T follicular helper cell (primary cell): ENCODE results near the gene PRSS3.
"Not testable (repeated sequence)": the region's sequence is repeated elsewhere in the genome, so short reads cannot be mapped to it uniquely, and the experiment has no call there.

Source experiments
- DNase-seq: peaks from one replicate; pipeline ENCODE4 v3.0.0-alpha.2; 2020; ENCODE audit warnings: low read depth
- total RNA-seq, 2 experiments: gene quantifications; one replicate each; lab custom pipeline; 2026; lab: John Stamatoyannopoulos, UW

The PRSS3 gene
- total RNA-seq: 0 to 0.24 reads per million in 2 experiments

DNA sequence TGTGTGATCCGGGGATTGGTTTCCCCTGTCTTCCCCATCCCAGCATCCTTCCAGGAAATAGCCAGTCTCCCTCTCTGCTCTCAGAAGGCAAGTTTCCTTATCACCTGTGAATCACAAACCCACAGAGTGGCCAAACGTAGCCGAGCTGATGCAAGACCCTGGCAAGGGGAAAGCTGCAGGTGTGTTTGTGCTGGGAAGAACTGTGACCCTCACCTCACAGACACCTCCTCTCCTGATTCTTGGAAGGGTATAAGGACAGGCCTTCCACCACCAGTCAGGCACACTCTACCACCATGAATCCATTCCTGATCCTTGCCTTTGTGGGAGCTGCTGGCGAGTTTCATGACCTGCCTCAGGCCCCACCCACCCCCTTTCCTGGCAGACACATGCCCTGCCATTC lies at the start of gene PRSS3:
Gene PRSS3 (plus strand): TSS at position 281 of the 400 bp plus-strand sequence. CDS start 13 bp downstream, at position 294.
- no peak for DNase-seq

DNA sequence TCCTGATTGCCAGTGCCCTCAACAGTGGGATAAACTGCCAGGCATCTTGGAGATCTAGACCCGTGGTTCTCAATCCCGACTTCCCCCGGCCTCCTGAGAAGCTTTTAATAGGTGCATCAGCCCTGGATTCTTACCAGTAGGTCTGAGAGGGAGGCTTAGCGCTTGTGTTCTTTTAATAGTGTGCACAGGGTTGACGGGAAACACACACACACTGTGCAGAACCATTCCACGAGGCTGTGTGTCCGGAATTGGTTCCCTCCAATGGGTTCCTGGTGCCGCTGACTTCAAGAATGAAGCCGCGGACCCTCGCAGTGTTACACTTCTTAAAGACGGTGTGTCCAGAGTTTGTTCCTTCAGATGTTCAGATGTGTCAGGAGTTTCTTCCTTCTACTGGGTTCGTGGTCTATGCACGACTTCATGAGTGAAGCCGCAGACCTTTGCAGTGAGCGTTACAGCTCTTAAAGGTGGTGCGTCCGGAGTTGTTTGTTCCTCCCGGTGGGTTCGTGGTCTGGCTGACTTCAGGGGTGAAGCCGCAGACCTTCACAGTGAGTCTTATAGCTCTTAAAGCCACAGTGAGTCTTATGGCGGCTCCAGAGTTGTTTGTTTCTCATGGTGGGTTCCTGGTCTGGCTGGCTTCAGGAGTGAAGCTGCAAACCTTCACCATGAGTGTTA lies 46.6 kb upstream of the PRSS3 start:
- no peak for DNase-seq

DNA sequence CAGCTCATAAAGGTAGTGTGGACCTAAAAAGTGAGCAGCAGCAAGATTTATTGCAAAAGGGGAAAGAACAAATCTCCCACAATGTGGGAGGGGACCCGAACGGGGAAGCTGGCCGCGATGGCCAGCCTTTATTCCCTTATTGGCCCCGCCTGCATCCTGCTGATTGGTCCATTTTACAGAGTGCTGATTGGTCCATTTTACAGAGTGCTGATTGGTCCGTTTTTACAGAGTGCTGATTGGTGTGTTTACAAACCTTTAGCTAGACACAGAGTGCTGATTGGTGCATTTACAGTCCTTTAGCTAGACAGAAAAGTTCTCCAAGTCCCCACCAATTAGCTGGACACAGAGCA lies 46.1 kb upstream of the PRSS3 start:
- not testable (repeated sequence) for DNase-seq

DNA sequence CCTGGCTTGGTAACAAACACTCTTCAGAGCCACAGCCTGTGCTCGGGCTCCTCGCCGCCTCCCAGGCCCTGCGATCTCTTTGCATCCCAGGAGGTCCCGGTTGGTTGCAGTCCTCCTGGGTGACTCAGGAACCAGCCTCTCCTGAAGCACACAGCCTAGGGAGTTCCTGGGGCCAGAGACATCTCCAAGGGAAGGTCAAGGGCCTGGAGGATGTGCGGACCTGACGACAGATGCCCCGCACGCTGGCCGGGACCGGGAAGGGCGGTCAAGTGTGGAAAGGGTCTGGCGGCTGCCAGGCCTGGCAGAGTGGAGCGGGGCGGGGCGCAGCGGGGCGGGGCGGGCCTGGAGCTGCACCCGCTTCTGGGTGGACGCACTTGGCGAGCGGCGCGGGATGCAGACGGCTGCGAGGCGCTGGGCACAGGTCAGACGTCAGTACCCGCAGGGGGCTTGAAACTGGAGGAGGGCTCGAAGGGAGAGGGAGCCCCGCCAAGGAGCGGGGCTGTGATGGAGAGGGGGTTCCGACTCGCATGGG lies 45.0 kb upstream of the PRSS3 start:
- DNase-seq: no peak

DNA sequence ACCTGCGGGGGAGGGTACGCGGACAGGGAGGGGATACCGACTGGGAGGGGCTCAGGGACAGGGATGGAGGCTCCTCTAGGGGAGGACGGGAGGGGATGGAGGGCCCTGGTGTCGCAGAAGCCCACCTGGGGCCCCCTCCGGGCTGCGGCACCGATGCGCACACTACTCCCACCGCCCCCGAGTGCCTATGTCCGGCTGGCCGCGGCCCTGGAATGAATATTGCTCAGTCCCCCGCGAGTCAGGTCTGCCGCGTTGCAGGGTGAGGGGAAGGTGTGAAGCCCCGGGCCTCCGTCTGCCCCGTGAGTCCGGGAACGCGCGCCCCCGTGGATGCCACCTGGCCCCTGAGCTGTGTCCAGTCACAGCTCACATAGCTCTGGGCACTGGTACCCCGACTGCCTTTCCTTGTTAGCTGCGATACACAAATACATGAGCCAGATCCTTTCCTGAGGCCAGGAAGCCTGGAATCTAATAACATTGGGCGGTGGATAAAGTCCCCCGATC lies 44.5 kb upstream of the PRSS3 start:
- no peak for DNase-seq

DNA sequence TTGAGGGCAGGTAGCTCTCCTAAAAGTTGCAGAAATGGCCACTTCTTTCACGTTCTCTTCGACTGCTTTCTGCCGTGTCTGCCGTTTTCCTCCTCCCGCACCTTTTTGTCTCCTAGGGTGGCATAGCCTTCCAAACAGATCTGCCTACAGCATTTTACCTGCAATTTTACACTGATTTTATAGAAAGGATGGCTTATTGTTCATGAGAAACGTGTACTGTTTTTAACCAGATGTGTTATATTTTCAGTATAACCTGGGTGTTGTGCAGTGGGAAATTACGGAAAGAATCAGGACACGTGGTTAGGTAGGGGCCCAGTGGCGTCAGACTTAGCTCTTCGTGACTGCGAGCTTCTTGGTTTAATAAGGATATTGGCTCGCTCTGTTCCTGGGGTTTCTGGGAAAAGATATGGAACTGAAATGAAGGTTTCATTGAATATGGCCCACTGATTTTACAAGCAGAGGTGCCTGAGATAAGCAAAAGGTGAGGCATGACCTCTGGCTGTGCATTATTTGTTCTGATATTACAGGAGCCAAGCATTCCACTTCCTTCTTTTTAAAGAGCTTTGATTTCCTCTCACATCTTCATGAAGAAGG lies 43.7 kb upstream of the PRSS3 start:
- no peak for DNase-seq

DNA sequence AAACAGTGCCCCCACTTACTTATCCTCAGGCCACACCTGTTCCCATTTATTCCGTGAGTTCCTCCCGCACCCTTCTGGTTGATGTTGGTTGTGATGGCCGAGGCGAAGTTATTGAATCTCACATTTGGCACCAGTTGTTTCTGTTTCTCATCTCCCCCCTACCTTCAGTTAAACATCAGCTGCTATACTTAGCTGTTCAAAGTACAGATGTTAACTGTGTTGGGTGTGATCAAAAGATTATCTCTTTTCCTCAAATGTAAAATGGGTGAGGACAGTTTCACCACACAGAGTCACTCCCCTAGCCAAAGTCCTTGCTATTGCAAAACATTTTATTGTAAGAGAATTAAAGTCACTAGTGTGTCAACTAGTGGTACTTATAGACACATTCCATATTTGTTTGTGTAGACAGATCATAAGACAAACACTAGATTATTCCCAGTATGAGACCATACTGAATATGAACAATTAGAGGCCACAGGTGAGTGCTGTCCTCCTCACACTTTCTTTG lies 43.2 kb upstream of the PRSS3 start:
- no peak for DNase-seq

DNA sequence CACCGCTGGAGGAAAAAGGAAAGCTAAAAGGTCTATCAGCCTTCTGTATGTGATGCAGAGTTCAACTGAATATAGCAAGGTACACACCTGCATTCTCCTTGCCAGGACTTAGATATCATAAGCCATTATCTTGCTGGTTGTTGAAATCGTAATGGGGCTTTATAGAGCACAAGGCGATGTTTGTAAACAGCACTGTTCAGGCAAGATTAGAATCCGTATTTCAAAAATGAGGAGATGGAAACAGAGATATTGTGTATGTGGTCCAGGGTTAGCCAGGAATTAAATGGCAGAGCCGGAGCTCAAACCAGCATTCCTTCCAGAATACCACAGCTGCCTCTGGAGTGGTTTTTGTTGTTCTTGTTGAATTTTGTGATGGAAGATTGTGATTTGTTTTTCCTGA lies 42.6 kb upstream of the PRSS3 start:
- not testable (repeated sequence) for DNase-seq

DNA sequence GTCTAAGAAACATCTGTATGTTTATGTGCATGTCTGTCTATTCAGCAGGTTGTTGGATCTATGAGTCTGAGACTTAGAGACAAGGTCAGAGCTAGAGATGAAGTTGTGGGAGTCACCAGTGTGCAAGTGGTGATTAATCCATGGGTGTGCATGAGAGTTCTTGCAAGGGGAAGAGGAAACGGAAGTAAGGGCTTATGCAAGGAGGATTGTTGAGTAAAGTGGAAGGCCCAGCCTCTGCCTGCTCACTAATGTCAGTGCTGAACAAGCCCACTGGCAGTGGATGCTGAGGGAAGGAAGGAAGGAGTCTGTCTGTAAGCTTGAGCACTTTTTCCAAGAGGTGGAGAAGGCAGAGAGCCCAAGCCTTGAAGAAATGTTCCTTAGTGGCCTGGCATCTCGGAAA lies 35.7 kb upstream of the PRSS3 start:
- not testable (repeated sequence) for DNase-seq

DNA sequence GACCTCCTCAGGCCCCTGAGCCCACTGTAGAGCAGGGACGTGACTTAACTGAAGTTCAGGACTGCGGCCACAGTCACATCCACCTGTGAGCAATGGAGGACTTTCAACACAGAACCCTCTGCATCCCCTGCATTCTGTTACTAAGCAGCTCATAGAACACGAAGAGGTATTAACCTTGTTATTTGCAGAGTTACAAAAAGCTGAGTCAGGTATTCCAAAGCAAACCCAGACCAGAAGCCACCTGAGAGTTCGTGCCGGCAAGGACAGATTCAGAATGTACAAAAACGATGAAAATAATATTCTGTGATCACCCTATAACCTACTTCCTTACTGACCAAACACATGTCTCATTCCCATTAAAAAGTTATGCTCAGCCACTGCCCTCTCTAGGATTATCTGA lies 33.0 kb upstream of the PRSS3 start:
- DNase-seq: no peak

DNA sequence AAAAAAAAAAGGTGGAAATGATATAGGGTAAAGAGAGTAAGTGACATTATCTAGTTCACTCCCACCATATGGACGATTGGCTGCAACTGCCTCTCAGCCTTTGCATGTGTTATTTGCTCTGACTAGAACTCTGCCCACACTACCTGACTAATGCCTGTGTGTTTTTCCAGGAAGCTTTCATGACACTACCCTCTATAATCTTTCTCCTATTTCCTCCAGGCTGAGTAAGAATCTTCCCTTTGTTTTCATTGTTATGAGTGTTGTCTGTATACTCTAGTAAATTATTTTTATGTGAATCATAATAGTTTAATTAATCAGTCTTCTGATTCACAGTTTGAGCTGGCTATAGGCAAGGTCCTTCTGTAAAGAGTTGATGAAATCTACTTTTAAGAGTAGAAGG lies 31.7 kb upstream of the PRSS3 start:
- DNase-seq: not testable (repeated sequence)

DNA sequence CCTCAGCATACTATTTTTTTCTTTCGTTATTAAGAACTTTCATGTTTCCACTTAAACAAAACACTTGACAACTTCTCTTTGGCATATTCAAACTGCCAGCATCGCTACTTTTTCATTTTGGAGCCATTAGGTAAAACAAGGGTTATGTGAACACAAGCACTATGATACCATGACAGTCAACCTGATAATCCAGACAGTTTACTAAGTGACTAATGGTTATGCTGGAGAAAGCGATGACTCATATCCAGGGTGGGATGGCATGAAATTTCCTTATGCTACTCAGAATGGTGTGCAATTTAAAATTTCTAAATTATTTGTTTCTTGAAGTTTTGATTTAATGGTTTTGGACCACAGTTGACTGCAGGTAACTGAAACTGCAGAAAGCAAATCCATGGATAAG lies 29.9 kb upstream of the PRSS3 start:
- no peak for DNase-seq

DNA sequence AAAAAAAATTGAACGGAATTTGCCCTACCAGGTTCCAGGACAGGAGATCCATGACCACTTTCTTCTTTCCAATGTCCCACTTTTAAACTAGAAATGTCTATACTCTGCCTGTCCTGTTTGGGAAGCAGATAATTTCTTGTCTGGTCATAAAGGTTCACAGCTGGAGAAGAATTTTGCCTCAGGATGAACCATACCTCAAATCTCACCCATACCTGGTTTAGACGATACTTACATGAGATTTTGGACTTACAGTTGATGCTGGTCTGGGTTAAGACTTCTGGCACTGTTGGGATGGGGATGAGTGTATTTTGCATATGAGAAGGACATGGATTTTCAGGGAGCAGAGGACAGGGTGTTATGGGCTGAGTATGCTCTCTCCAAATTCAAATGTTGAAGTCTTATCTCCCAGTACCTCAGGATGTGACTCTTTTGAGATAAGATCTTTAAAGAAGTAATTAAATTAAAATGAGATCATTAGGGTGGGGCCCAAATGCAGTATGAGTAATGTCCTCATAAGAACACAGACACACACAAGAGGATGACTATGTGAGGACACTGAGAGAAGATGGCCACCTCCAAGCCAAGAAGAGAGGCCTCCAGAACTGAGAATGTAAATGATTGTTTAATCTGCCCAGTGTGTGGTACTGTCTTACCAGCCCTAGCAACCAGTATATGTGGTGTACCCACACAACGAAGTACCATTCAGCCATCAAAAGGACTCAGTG lies 25.0 kb upstream of the PRSS3 start:
- not testable (repeated sequence) for DNase-seq

DNA sequence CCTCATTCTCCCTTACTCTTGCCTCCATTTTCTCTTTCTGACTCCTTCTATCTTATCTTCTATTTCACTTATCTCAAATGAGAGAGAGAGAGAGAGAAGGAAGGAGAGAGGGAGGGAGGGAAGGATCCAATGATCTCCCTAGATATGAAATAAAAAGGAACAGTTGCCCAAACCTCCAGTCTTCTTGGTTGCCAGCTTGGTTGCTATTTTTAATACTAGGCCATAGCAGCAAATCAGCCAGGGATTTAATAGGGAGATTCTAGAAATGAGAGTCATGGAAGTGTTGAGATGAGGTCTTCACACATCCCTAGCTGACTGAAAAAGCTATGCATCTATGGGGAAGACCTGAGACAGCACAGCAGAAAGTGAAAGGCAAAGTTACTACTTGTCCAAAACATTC lies 22.2 kb upstream of the PRSS3 start:
- not testable (repeated sequence) for DNase-seq

DNA sequence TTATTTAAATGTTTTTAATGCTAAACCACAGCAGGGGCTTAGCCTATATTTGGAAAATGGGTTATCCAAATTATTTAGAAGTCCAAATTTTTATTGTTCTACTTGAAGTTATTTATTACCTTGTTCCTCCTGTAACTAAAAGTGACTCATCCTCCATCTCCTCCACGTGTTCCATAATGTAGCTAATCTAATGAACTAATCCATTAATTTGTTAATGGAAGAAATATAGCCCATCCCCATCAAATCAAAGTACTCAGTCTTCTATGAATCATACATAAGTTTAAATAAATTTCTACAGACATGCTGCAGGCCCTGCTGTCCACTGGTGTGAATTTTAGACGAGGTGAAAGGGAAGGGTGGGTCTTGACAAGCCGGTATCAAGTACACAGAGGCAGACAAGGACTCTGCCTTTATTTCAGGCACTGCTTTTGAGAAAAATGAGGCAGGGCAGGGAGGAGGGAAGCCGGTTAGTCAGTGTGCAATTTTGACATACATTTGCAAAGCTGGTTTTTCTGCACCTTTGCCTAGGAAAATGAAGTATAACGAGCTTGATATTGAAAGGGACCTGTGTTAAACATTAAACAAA lies 21.2 kb upstream of the PRSS3 start:
- not testable (repeated sequence) for DNase-seq

DNA sequence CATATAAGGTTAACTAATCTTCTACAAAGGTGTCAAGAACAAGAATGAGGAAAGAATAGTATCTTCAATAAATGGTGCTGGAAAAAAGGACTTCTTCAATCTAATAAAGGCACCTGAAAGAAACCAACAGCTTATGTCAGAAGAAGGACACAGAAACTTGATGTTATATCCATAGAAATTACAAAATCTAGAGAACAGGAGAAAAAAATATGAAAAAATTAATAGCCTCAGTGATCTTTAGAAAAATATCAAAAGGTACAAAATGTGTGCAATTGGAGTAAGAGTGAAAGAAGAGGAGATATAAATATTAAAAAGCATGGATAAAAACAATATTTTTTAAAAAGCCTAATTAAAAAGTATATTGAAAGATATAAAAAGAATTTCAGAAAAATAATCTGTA lies 18.8 kb upstream of the PRSS3 start:
- DNase-seq: no peak

DNA sequence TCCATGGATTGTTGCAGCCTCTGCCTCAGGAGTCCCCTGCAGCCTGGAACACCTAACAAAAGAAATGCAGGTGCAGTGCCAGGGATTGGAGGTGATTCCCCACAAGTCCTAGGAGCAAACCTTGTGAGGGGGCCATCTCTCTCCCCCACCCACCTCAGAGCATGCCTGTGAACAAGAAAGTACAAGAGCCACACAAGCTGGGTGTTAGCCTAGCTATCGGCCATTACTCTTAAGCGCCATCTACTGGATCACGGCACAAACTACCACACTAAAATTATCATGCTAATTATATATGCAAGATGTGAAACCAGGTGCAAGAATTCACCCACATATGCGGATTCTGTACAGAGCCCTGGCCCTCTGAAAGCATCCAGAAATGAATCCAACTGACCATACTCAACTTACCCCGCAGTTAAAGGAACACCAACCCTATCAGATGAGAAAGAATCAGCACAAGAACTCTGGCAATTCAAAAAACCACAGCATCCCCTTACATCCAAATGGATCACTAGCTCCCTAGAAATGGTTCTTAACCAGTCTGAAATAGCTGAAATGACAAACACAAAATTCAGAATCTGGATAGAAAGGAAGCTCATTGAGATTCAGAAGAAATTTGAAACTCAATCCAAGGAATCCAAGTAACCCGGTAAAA lies 16.5 kb upstream of the PRSS3 start:
- peak; percentile 25 for DNase-seq

DNA sequence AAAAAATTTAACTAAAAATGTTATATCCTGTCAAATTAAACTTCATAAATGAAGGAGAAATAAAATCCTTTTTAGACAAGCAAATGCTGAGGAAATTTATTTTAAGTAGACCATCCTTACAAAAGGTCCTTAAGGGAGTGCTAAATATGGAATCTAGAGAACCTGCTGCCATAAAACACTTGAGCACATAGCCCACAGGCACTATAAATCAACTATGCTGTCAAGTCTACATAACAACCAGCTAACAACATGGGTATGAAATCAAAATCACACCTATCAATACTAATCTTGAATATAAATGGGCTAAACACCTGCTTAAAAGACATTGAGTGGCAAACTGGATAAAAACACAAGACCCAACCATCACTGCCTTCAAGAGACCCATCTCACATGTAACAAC lies 15.1 kb upstream of the PRSS3 start:
- DNase-seq: no peak

DNA sequence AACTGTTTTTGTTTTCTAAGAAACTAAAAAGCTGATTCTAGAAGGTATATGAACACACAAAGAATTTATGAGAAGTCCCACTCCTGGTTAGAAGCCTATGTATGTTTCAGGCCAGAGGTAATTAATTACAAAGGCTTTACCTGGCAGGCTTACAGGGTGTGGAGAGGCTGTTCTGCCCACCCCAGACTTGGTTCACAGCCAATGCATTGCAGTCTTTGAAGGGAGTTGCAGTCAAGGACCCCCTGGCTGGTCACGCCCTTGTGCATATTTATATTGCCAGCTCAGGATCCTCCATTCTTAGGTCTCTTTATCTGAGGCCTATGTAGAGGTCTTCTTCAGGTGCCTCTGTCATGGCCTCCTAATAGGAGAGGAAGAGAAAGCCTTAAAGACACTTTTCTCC lies 13.6 kb upstream of the PRSS3 start:
- no peak for DNase-seq

DNA sequence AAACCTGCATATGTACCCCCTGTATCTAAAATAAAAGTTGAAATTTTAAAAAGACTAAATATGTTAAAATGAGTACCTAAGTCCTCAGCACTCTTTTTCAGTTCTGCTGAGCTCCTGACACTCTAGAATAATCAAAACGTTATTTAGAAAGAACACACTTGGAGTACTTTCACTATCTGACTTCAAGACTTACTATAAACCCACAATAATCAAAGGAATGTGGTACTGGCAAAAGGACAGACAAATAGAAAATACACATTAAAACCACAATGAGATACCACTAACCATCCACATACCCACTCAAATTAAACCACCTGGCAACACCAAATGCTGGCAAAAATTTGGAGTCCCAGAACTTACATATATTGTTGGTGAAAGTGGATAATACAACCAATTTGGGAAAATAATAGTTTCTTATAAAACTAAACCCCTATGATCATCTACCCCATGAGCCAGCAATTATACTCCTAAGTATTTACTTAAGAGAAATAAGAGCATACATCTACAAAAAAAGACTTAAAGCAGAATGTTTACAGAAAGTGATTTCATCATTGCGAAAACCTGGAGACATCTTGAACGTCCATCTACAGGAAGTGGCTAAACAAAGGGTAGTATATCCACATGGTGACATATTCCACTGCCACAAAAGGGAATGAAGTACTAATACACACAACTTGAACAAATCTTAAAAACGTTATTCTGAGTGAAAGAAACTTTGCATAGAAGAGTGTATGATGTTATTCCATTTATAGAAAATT lies 12.8 kb upstream of the PRSS3 start:
- no peak for DNase-seq

DNA sequence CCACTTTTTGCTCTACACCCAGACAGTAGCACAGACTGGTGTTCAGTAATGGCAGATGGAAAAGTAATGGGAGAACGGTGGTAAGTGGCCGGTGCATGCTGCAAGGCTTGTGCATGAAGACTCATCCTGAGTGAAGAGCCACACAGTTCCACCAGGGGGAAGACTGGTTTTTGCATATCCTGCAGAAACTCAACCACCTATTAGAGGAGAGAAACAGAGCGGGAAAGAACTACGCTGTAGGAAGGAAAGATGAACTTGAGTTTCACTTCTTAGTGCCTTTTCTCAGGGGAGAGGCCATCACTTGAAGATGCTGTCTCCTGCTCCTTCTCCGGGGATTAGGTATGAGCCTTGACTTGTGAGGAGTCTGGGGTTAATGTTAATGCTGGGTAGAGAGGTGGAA lies 9.4 kb upstream of the PRSS3 start:
- no peak for DNase-seq
